Keratinocyte (primary cell): Measurements from ENCODE around the gene FXR1. TPM values are rescaled to one million over a fixed set of nuclear protein-coding genes. Genes with fewer than 3 reads are reported as not detected.

ENCODE experiments used
- DNase-seq: peaks from one replicate; pipeline ENCODE4 v3.0.0-alpha.2; 2011; ENCODE audit warnings: low read depth, missing footprints, low spot score
- FAIRE-seq: peaks from 2 replicates; lab custom pipeline; 2011; peaks lifted over from hg19 to GRCh38; lab: Jason Lieb, UNC
- H2AFZ ChIP-seq: 2 replicates; pipeline ENCODE4 v1.6.0; 2012; ENCODE audit warnings: low read length, control low read depth, inconsistent platforms; ENCODE audit not compliant: control insufficient read depth
- H3K27ac ChIP-seq: 2 replicates; pipeline ENCODE4 v1.5.1; 2011; ENCODE audit warnings: low read length; ENCODE audit not compliant: control insufficient read depth, insufficient read depth
- H3K27me3 ChIP-seq: 3 replicates; pipeline ENCODE4 v1.6.0; 2011; ENCODE audit warnings: low read length; ENCODE audit not compliant: control insufficient read depth, insufficient read depth; ENCODE audit errors: extremely low read depth
- H3K36me3 ChIP-seq, 2 experiments: 2 replicates in 1 of 2; 3 replicates in 1 of 2; pipeline ENCODE4 v1.5.1; 2011; ENCODE audit warnings: low read length in 2 of 2, mild to moderate bottlenecking in 1 of 2; ENCODE audit not compliant: control insufficient read depth in 2 of 2, insufficient read depth in 2 of 2; ENCODE audit errors: extremely low read depth in 1 of 2
- H3K4me1 ChIP-seq: 3 replicates; pipeline ENCODE4 v1.5.1; 2011; ENCODE audit warnings: low read length; ENCODE audit not compliant: control insufficient read depth, insufficient read depth; ENCODE audit errors: extremely low read depth
- H3K4me2 ChIP-seq: 3 replicates; pipeline ENCODE4 v1.6.0; 2011; ENCODE audit warnings: low read depth, low read length; ENCODE audit not compliant: control insufficient read depth, insufficient read depth; ENCODE audit errors: extremely low read depth
- H3K4me3 ChIP-seq, 3 experiments: fragments of 200-600 bp in 1 of 3; sonication (generic) in 1 of 3; 2 replicates in 2 of 3; 3 replicates in 1 of 3; pipeline ENCODE4 v1.5.1; 2011 to 2016; ENCODE audit warnings: low read length in 3 of 3, mild to moderate bottlenecking in 3 of 3, control low read depth in 2 of 3, inconsistent platforms in 1 of 3, low read depth in 1 of 3, mixed read lengths in 1 of 3, mixed run types in 1 of 3, moderate library complexity in 1 of 3; ENCODE audit not compliant: control insufficient read depth in 2 of 3, insufficient read depth in 2 of 3; ENCODE audit errors: extremely low read depth in 1 of 3
- H3K79me2 ChIP-seq: 2 replicates; pipeline ENCODE4 v1.6.0; 2012; ENCODE audit warnings: low read length; ENCODE audit not compliant: control insufficient read depth, insufficient read depth
- H3K9ac ChIP-seq: 3 replicates; pipeline ENCODE4 v1.6.0; 2011; ENCODE audit warnings: low read length; ENCODE audit not compliant: control insufficient read depth, insufficient read depth; ENCODE audit errors: extremely low read depth
- H3K9me1 ChIP-seq: 3 replicates; pipeline ENCODE4 v1.6.0; 2011; ENCODE audit warnings: low read length; ENCODE audit not compliant: control insufficient read depth, insufficient read depth; ENCODE audit errors: extremely low read depth
- H3K9me3 ChIP-seq: 2 replicates; pipeline ENCODE4 v1.5.1; 2012; ENCODE audit warnings: low read depth, low read length; ENCODE audit not compliant: control insufficient read depth
- H4K20me1 ChIP-seq: 3 replicates; pipeline ENCODE4 v1.6.0; 2011; ENCODE audit warnings: low read length; ENCODE audit not compliant: control insufficient read depth, insufficient read depth; ENCODE audit errors: extremely low read depth
- CTCF ChIP-seq, 3 experiments: IDR thresholded peaks in 1 of 3; conservative IDR thresholded peaks in 1 of 3; optimal IDR thresholded peaks in 1 of 3; 2 replicates in 2 of 3; 3 replicates in 1 of 3; pipeline versions ENCODE3 to v1.5.1; 2011; ENCODE audit warnings: low read length in 3 of 3, mild to moderate bottlenecking in 3 of 3, moderate library complexity in 2 of 3, control low read depth in 1 of 3, inconsistent platforms in 1 of 3; ENCODE audit not compliant: insufficient read depth in 2 of 3; ENCODE audit errors: extremely low read depth in 1 of 3
- EZH2 ChIP-seq: IDR thresholded peaks from one replicate; pipeline ENCODE4 v1.6.1; 2012; ENCODE audit warnings: inconsistent platforms, mild to moderate bottlenecking, low read length, moderate library complexity
- dilution Hi-C: fragments of 300-500 bp; cut with MboI; formaldehyde crosslinking; loops from one replicate; pipeline ENCODE4 v1.7.0; 2020; ENCODE audit warnings: low sequenced_read_pairs; ENCODE audit not compliant: extremely low pct_ligation_motif_present
- polyA plus RNA-seq, 5 experiments: library from polyadenylated mRNA; depleted of rRNA in 3 of 5; stranded (reverse) in 3 of 5; stranded (forward) in 1 of 5; unstranded in 1 of 5; fragments of >200 nt; gene quantifications; 1 replicate in 1 of 5; 2 replicates in 3 of 5; 3 replicates in 1 of 5; pipeline versions ENCODE4 v1.2.1 to v1.2.3, GENCODE V29; 2011 to 2012; ENCODE audit warnings: missing spikeins in 2 of 5, low read depth in 1 of 5, low replicate concordance in 1 of 5

FXR1 gene
- polyA plus RNA-seq, 1 donor (not counting 4 experiments of a cell fraction or from before 2014, with no cell fraction given), result 125 TPM

DNA sequence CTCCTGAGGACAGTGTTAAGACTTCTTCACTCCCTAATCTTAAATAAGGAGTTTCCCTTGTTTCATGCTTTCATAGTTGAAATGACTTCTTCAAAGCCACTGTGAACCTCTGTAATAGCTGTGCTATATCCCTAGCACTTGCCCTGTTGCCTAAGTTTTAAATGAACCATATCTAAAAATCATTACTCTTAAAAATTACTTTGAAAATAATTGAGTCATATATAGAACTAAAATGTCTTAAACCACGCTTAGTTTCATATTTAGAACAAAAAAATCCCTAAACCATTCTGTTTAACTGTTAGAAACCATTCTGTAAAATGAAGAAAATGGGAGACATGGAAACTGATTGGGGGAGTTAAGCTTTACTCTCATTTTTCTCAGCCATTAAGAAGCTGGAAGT lies 47.2 kb downstream of the FXR1 start:
- H3K4me1 ChIP-seq, result no peaks in the 10 kb centered on the region
- no peak overlapping the region for H3K4me2 ChIP-seq
- no peaks in the 10 kb centered on the region for H4K20me1 ChIP-seq
- no peak for TF ChIP-seq EZH2
- no peak for TF ChIP-seq CTCF (optimal IDR thresholded peaks at IDR 0.05 in 1 of 3, IDR thresholded peaks at IDR 0.05 in 1 of 3, conservative IDR thresholded peaks at IDR 0.05 in 1 of 3; ENCODE audit: extremely low read depth in 1 of 3, insufficient read depth in 2 of 3, low read length in 3 of 3)
- H3K9me1 ChIP-seq, result no peaks in the 10 kb centered on the region
- H3K27me3 ChIP-seq, result no peaks in the 10 kb centered on the region
- FAIRE-seq (no peak), DNase-seq (no peak)
- no peak overlapping the region for H3K4me3 ChIP-seq
- H3K79me2 ChIP-seq, result no peaks in the 10 kb centered on the region
- H3K27ac ChIP-seq, result no peak overlapping the region
- peaks cover 15 to 30% of the 10 kb centered on the region in 2 experiments for H3K36me3 ChIP-seq
- no peaks in the 10 kb centered on the region for H3K9me3 ChIP-seq
- no peak overlapping the region for H2AFZ ChIP-seq
- dilution Hi-C loops, result no loop called here
- H3K9ac ChIP-seq, result no peak overlapping the region

- FAIRE-seq (no peak), DNase-seq (no peak)
- no peak overlapping the region for H2AFZ ChIP-seq
- no peak overlapping the region for H3K27ac ChIP-seq
- peaks cover 12 to 30% of the 10 kb centered on the region in 2 experiments for H3K36me3 ChIP-seq
- dilution Hi-C loops, result no loop called here
- no peaks in the 10 kb centered on the region for H3K9me3 ChIP-seq
- H4K20me1 ChIP-seq, result no peaks in the 10 kb centered on the region
- no peak overlapping the region for H3K4me3 ChIP-seq
- no peak overlapping the region for H3K9ac ChIP-seq
- no peak for TF ChIP-seq EZH2
- no peak for TF ChIP-seq CTCF (optimal IDR thresholded peaks at IDR 0.05 in 1 of 3, IDR thresholded peaks at IDR 0.05 in 1 of 3, conservative IDR thresholded peaks at IDR 0.05 in 1 of 3; ENCODE audit: extremely low read depth in 1 of 3, insufficient read depth in 2 of 3, low read length in 3 of 3)
- H3K4me1 ChIP-seq, result no peaks in the 10 kb centered on the region
- H3K4me2 ChIP-seq, result no peak overlapping the region
- no peaks in the 10 kb centered on the region for H3K27me3 ChIP-seq
- no peaks in the 10 kb centered on the region for H3K9me1 ChIP-seq
- H3K79me2 ChIP-seq, result no peaks in the 10 kb centered on the region
Observed at GRCh38 chr3:180961087-180961486, 48.6 kb downstream of the FXR1 start.
